ENCODE measurements around the gene PELI3.

Gene PELI3, protein sequence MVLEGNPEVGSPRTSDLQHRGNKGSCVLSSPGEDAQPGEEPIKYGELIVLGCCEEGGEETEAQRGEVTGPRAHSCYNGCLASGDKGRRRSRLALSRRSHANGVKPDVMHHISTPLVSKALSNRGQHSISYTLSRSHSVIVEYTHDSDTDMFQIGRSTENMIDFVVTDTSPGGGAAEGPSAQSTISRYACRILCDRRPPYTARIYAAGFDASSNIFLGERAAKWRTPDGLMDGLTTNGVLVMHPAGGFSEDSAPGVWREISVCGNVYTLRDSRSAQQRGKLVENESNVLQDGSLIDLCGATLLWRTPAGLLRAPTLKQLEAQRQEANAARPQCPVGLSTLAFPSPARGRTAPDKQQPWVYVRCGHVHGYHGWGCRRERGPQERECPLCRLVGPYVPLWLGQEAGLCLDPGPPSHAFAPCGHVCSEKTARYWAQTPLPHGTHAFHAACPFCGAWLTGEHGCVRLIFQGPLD

DNA sequence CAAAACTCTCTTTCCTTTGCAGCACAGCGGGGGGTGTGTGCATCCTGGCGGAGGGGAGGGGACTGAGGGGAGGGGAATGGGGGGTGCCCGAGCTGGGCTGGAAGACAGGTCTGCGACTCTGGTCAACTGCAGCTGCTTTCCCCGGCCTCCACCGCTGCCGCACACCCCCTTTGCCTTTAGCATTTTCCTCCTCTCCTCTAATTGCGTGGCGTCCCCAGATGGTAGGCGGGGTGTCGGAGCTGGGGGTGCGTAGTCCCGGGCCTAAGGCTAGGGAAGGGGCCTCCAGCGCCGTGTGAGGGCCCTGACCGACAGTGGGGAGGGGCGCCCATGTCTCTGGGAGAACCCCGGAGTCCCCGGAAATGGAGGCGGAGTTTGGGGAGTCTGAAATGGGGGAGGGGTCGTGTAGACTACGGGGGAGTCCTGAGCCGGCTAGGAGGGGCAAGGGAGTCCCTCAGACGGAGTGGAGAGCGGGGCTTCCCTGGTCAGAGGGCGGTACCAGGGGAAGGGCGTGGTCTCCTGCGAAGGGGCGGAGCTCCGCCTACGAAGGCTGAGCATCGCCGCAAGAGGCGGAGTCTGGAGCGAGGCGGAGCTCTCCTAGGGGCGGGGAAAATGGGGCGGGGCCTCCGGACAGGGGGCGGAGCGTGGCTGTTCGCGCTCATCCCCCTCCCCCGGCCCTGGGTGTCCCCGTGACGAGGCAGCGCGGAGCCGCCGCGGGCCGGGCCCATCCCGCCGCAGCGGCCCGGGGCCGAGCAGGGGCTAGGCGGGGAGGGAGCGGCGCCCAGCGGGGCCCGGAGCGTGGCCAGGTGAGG lies at the start of gene PELI3:
TSS of gene PELI3 (plus strand) at position 681 of the 809 bp plus-strand sequence. CDS start 1,224 bp downstream, outside the sequence.
- H3K9me3 ChIP-seq (ENCODE audit: control insufficient read depth, insufficient read depth, low read length), result no peaks in the 10 kb centered on the region
- H3K4me3 ChIP-seq (ENCODE audit: low read depth, low read length), result peak within 1 kb of the TSS; percentile 66
- H3K9ac ChIP-seq (ENCODE audit: low read depth, low read length), result no peak within 1 kb of the TSS

DNA sequence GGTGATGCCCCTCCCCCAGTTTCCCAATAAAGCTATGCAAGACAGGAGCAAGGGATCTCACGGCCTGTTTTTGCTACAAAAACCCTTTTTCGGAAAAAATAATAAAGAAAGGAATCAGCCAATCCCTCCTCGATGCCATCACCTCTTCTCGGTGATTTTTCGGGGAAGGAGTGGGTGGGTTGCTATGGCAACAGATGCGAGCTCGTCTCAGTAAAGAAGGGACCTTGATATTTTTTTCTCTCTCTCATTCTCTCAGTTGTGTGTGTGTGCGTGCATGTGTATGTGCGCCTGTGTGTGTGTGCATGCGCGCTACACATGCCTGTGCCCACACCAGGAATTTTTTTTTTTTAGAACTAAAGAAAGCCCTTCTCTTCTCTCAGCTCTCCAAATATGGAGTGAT lies 49.7 kb upstream of the PELI3 start:
- Histone ChIP-seq H3K9ac (ENCODE audit: low read depth, low read length) (no peak overlapping the region), H3K36me3 (ENCODE audit: control insufficient read depth, insufficient read depth, low read length) (no peaks in the 10 kb centered on the region), H3K4me3 (ENCODE audit: low read depth, low read length) (no peak overlapping the region), H3K4me1 (ENCODE audit: control insufficient read depth, insufficient read depth, low read length) (peaks cover 30% of the 10 kb centered on the region), H3K27me3 (ENCODE audit: control insufficient read depth, insufficient read depth, low read length) (peaks cover 28% of the 10 kb centered on the region), H3K9me3 (ENCODE audit: control insufficient read depth, insufficient read depth, low read length) (no peaks in the 10 kb centered on the region)

More for the DNA sequence above, at the start of gene PELI3:
- peaks cover 10% of the 10 kb centered on the region for H3K4me1 ChIP-seq (ENCODE audit: control insufficient read depth, insufficient read depth, low read length)
- H3K36me3 ChIP-seq (ENCODE audit: control insufficient read depth, insufficient read depth, low read length), result peaks cover 4% of the 10 kb centered on the region
- H3K27me3 ChIP-seq (ENCODE audit: control insufficient read depth, insufficient read depth, low read length), result no peaks in the 10 kb centered on the region

DNA sequence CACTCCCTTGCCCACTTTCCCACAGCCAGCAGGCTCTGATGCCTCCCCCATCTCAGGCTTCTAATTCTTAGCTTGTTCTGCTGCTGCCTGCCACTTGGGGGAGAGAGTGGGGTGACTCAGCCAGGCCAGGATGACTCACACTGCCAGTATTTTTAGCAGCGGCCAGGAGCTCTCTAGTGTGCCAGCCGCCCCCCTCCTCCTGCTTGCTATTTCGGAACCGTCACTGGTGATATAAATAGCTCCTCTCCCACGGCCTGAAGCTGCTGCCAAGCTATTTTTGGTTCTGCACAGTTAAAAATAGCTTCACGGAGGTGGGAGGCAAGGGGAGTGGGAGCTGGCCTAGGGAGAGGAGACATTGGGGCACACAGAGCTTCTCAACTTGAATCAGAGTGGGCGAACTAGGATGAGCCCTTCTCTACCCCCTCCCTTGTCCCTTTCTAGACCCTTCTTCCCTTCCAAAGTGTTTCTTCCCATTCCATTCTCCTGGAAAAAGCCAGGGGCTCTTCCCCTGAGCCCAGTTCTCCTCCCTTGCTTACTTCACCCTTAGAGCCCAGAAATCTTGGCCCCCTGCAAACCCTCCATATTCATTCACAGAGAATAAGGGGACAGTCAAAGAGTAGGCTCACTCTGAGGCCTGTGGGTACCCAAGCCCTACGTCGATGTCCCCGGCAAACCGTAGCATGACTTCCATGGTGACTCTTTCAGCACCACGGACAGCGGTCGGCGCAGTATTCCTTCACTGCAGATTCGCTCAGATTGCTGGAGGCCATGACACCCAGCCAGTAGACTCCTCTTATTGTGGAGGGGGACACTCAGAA lies 48.3 kb upstream of the PELI3 start:
- Histone ChIP-seq H3K4me3 (ENCODE audit: low read depth, low read length) (no peak overlapping the region), H3K9me3 (ENCODE audit: control insufficient read depth, insufficient read depth, low read length) (no peaks in the 10 kb centered on the region), H3K4me1 (ENCODE audit: control insufficient read depth, insufficient read depth, low read length) (peaks cover 30% of the 10 kb centered on the region), H3K9ac (ENCODE audit: low read depth, low read length) (no peak overlapping the region), H3K36me3 (ENCODE audit: control insufficient read depth, insufficient read depth, low read length) (no peaks in the 10 kb centered on the region), H3K27me3 (ENCODE audit: control insufficient read depth, insufficient read depth, low read length) (peaks cover 34% of the 10 kb centered on the region)

DNA sequence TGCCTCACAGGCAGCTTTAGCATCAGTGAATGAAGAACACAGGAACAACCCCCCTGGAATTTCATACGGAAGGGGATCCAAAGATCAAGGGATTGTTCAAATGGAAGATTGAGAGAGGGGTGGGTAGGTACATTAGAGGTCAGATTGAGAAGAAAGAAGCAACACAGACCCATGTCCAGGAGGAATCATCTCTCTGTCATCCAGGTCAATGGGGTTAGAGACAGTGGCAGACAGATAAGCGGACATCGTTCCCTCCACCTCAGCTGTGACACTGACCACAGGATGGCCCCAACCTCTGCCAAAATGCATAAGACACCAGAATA lies 47.8 kb upstream of the PELI3 start:
- H3K4me1 ChIP-seq (ENCODE audit: control insufficient read depth, insufficient read depth, low read length), result peaks cover 26% of the 10 kb centered on the region
- H3K4me3 ChIP-seq (ENCODE audit: low read depth, low read length), result peak overlapping the region; percentile 46
- H3K9ac ChIP-seq (ENCODE audit: low read depth, low read length), result no peak overlapping the region
- no peaks in the 10 kb centered on the region for H3K36me3 ChIP-seq (ENCODE audit: control insufficient read depth, insufficient read depth, low read length)
- H3K9me3 ChIP-seq (ENCODE audit: control insufficient read depth, insufficient read depth, low read length), result no peaks in the 10 kb centered on the region
- H3K27me3 ChIP-seq (ENCODE audit: control insufficient read depth, insufficient read depth, low read length), result peaks cover 35% of the 10 kb centered on the region

DNA sequence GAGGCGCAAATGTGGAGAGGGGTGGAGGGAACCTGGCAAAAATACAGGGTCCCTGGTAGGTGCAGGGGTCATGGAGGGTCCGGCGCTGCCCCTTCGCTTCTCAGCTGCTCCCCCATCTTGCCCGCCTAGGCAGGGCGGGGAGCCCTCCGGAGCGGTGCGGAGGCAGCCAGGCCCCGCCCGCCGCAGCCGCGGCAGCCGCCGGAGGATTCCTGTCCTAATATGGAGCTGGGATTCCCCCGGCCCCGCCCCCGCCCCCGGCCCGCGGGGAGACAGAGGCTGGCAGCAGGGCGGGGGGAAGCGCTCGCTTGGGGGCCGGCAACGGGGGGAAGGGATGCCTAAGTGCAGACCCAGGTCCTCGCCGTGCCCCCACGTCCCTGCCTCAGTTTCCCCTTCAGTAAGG lies 46.9 kb upstream of the PELI3 start:
- peak overlapping the region; percentile 64 for H3K4me3 ChIP-seq (ENCODE audit: low read depth, low read length)
- H3K4me1 ChIP-seq (ENCODE audit: control insufficient read depth, insufficient read depth, low read length), result peaks cover 18% of the 10 kb centered on the region
- peaks cover 35% of the 10 kb centered on the region for H3K27me3 ChIP-seq (ENCODE audit: control insufficient read depth, insufficient read depth, low read length)
- H3K9ac ChIP-seq (ENCODE audit: low read depth, low read length), result no peak overlapping the region
- no peaks in the 10 kb centered on the region for H3K9me3 ChIP-seq (ENCODE audit: control insufficient read depth, insufficient read depth, low read length)
- no peaks in the 10 kb centered on the region for H3K36me3 ChIP-seq (ENCODE audit: control insufficient read depth, insufficient read depth, low read length)

DNA sequence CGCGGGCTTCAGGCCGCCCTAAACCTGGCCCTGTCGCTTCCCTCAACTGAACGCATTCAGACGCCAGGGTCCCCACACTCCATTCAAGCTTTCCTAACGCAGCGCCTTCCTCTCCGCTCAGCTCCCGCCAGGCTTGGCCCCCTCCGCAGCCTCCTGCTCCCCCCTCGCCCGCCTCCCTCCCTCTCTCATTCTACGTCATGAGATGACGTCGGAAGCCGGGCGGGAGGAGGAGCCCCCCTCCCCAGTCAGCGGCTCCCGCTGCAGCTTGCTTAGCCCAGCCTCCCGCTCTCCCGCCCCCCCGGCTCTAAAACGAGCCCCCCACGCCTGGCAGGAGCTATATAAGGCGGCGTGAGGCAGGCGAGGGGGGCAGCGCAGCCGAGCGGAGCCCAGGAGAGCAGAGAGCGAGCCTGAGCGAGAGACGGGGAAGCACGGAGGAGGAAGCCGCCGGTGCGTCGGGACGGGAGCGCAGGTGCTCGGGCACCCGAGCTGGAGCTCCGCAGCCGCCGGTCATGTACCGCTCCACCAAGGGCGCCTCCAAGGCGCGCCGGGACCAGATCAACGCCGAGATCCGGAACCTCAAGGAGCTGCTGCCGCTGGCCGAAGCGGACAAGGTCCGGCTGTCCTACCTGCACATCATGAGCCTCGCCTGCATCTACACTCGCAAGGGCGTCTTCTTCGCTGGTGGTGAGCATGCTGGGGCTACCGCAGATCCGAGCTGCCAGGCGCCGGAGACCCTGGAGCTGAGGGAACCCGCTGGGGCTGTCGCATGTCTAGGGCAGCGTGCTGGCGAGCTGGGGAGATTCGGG lies 45.8 kb upstream of the PELI3 start, which contains the start of gene NPAS4:
TSS of gene NPAS4 (plus strand) at position 365 of the 806 bp plus-strand sequence. CDS start at position 510, 145 bp downstream.
- Histone ChIP-seq H3K4me1 (ENCODE audit: control insufficient read depth, insufficient read depth, low read length) (peaks cover 14% of the 10 kb centered on the region), H3K36me3 (ENCODE audit: control insufficient read depth, insufficient read depth, low read length) (no peaks in the 10 kb centered on the region), H3K9me3 (ENCODE audit: control insufficient read depth, insufficient read depth, low read length) (no peaks in the 10 kb centered on the region), H3K9ac (ENCODE audit: low read depth, low read length) (no peak within 1 kb of the TSS), H3K4me3 (ENCODE audit: low read depth, low read length) (peak within 1 kb of the TSS; percentile 64), H3K27me3 (ENCODE audit: control insufficient read depth, insufficient read depth, low read length) (peaks cover 35% of the 10 kb centered on the region)

DNA sequence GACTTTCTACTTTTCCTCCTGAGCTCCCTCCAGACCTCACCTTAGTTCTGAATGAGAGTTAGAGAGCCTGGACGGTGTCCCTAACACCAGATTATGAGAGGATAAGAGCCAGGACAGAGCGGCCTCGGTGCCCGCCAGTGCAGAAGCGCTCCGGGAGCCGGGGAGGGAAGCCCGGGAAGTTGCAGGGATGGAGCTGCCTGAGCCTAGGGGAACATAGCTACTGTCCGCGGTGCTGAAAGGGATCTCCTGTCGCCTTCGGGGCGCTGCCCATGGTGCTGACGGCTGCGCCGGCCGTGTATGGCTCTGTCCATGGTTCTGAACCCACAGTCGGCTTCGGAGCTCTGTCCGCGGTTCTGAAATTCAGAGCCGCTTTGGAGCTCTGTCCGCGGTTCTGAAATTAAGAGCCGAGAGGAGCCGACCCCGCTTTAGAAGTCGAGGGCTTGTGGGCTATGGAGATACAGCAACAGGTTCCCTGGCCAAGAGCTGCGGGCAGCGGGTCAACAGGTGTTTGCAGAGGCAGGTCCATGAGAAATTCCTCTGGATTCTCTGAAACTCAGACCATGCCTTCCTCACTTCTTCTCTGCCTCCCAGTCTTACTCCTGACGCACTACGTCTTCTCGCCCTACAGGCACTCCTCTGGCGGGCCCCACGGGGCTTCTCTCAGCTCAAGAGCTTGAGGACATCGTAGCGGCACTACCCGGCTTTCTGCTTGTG lies 45.1 kb upstream of the PELI3 start:
- peaks cover 32% of the 10 kb centered on the region for H3K27me3 ChIP-seq (ENCODE audit: control insufficient read depth, insufficient read depth, low read length)
- H3K9ac ChIP-seq (ENCODE audit: low read depth, low read length), result no peak overlapping the region
- no peaks in the 10 kb centered on the region for H3K9me3 ChIP-seq (ENCODE audit: control insufficient read depth, insufficient read depth, low read length)
- H3K4me1 ChIP-seq (ENCODE audit: control insufficient read depth, insufficient read depth, low read length), result peaks cover 12% of the 10 kb centered on the region
- H3K36me3 ChIP-seq (ENCODE audit: control insufficient read depth, insufficient read depth, low read length), result no peaks in the 10 kb centered on the region
- H3K4me3 ChIP-seq (ENCODE audit: low read depth, low read length), result peak overlapping the region; percentile 64

DNA sequence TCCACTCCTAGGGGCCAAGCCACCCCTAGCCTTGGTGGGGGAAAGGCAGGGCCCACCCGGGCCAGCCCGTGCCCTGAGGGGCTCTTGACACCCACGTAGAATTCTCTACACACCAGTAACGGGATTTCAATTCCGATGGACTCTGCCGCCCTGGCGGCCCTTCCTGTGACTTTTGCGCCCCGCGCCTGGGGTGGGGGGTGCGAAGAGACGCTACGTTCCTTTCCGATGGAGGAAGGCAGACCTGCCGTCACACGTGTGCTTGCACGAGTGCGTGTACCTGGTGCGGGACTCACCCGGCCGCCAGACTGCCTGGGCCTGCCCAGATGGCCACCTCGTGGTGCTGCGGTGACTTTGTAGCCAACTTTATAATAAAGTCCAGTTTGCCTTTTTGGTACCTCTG lies 40.4 kb upstream of the PELI3 start:
- Histone ChIP-seq H3K4me1 (ENCODE audit: control insufficient read depth, insufficient read depth, low read length) (no peaks in the 10 kb centered on the region), H3K36me3 (ENCODE audit: control insufficient read depth, insufficient read depth, low read length) (no peaks in the 10 kb centered on the region), H3K4me3 (ENCODE audit: low read depth, low read length) (no peak overlapping the region), H3K9me3 (ENCODE audit: control insufficient read depth, insufficient read depth, low read length) (no peaks in the 10 kb centered on the region), H3K27me3 (ENCODE audit: control insufficient read depth, insufficient read depth, low read length) (peaks cover 9% of the 10 kb centered on the region), H3K9ac (ENCODE audit: low read depth, low read length) (no peak overlapping the region)

DNA sequence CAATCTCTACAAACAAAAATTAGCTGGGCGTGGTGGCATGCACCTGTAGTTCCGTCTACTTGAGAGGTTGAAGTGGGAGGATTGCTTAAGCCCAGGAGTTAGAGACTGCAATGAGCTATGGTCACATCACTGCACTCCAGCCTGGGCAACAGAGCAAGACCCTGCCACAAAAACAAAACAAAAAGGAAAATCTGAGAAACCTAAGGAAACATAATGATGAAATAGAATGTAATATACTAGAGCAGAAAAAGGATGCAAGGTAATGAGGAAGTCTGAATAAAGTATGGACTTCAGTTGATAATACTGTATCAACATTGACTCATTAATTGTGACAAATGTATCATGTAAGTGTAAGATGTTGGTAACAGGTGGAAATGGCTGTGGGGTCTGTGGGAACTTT lies 37.8 kb upstream of the PELI3 start:
- H3K9me3 ChIP-seq (ENCODE audit: control insufficient read depth, insufficient read depth, low read length), result no peaks in the 10 kb centered on the region
- H3K9ac ChIP-seq (ENCODE audit: low read depth, low read length), result no peak overlapping the region
- no peaks in the 10 kb centered on the region for H3K27me3 ChIP-seq (ENCODE audit: control insufficient read depth, insufficient read depth, low read length)
- no peaks in the 10 kb centered on the region for H3K4me1 ChIP-seq (ENCODE audit: control insufficient read depth, insufficient read depth, low read length)
- H3K36me3 ChIP-seq (ENCODE audit: control insufficient read depth, insufficient read depth, low read length), result peaks cover 2% of the 10 kb centered on the region
- no peak overlapping the region for H3K4me3 ChIP-seq (ENCODE audit: low read depth, low read length)

DNA sequence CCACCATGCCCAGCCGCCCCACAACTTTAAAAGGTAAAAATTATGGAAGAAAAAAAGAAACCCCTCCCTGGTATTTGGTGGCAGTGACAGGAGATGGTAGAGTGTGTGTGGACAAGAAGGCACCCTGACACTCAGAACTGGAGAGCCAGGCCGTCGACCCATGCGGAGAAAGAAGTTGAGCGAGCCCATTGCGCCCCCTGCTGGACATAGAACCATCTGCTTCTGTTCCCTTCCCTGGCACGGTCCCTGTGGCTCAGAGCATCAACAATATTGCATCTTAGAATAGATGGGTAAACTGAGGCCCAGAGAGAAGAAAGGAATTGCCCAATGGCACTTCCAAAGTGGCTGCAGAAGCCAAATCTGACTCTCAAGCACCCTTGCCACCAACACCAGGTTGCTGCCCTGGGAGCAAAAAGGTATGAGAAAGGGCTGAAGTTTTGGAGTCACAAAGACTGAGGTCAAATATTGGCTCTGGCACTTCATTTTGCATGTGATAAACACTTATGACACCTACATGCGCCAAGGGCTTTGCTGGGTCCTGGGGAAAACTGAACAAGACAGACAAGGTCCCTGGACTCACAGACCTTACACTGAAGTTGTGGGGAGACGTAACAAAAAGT lies 36.6 kb upstream of the PELI3 start:
- Histone ChIP-seq H3K9ac (ENCODE audit: low read depth, low read length) (no peak overlapping the region), H3K36me3 (ENCODE audit: control insufficient read depth, insufficient read depth, low read length) (peaks cover 2% of the 10 kb centered on the region), H3K4me1 (ENCODE audit: control insufficient read depth, insufficient read depth, low read length) (no peaks in the 10 kb centered on the region), H3K27me3 (ENCODE audit: control insufficient read depth, insufficient read depth, low read length) (no peaks in the 10 kb centered on the region), H3K4me3 (ENCODE audit: low read depth, low read length) (no peak overlapping the region), H3K9me3 (ENCODE audit: control insufficient read depth, insufficient read depth, low read length) (no peaks in the 10 kb centered on the region)
